Mesothelial cell of epicardium (in vitro differentiated cells): ENCODE data around the gene TRIM71. TPM values are rescaled to one million over a fixed set of nuclear protein-coding genes. Genes with fewer than 3 reads are reported as not detected.

Experiments
- DNase-seq, 2 experiments: peaks; one replicate each; pipeline ENCODE4 v3.0.0; 2021; ENCODE audit warnings: low spot score in 2 of 2; ENCODE audit not compliant: unreplicated experiment in 2 of 2
- H3K27ac Mint-ChIP-seq: 2 replicates; pipeline ENCODE4 v1.8.0; 2021; ENCODE audit warnings: mixed read lengths
- H3K27me3 Mint-ChIP-seq: 2 replicates; pipeline ENCODE4 v1.8.0; 2021; ENCODE audit warnings: low read depth, mixed read lengths
- H3K36me3 Mint-ChIP-seq: 2 replicates; pipeline ENCODE4 v1.8.0; 2021; ENCODE audit warnings: mixed read lengths
- H3K4me1 Mint-ChIP-seq: 2 replicates; pipeline ENCODE4 v1.8.0; 2021; ENCODE audit warnings: mixed read lengths
- H3K4me3 Mint-ChIP-seq: 2 replicates; pipeline ENCODE4 v1.8.0; 2021; ENCODE audit warnings: mild to moderate bottlenecking, moderate library complexity, mixed read lengths
- H3K9me3 Mint-ChIP-seq: 2 replicates; pipeline ENCODE4 v1.8.0; 2021; ENCODE audit warnings: mixed read lengths
- CTCF ChIP-seq: fragments of 200-600 bp; sonication (generic); IDR thresholded peaks from one replicate; pipeline ENCODE4 v1.5.0; 2021; ENCODE audit warnings: antibody characterized with exemption; ENCODE audit not compliant: unreplicated experiment
- total RNA-seq: library from RNA; stranded (reverse); gene quantifications from 3 replicates; pipeline ENCODE4 v1.2.1, GENCODE V29; 2021

The TRIM71 gene
- total RNA-seq, 1 donor from 2014 or later, result 2.7 TPM

GRCh38 chr3:32847528-32847927 lies 29.7 kb downstream of the TRIM71 start:
- peaks cover 70% of the 10 kb centered on the region for H3K4me1 Mint-ChIP-seq
- no peak overlapping the region for H3K4me3 Mint-ChIP-seq
- H3K27me3 Mint-ChIP-seq, result no peaks in the 10 kb centered on the region
- H3K9me3 Mint-ChIP-seq, result peaks cover 3% of the 10 kb centered on the region
- H3K27ac Mint-ChIP-seq, result peak overlapping the region; percentile 60
- no peaks in the 10 kb centered on the region for H3K36me3 Mint-ChIP-seq
- DNase-seq, result no peak
- TF ChIP-seq CTCF, result no peak

GRCh38 chr3:32848215-32848614 lies 30.4 kb downstream of the TRIM71 start:
- H3K4me1 Mint-ChIP-seq, result peaks cover 66% of the 10 kb centered on the region
- TF ChIP-seq CTCF, result no peak
- DNase-seq, result no peak
- no peaks in the 10 kb centered on the region for H3K36me3 Mint-ChIP-seq
- no peak overlapping the region for H3K4me3 Mint-ChIP-seq
- peaks cover 3% of the 10 kb centered on the region for H3K9me3 Mint-ChIP-seq
- H3K27ac Mint-ChIP-seq, result peak overlapping the region; percentile 60
- no peaks in the 10 kb centered on the region for H3K27me3 Mint-ChIP-seq

GRCh38 chr3:32849046-32849445 lies 31.2 kb downstream of the TRIM71 start:
- H3K36me3 Mint-ChIP-seq, result no peaks in the 10 kb centered on the region
- no peak for TF ChIP-seq CTCF
- peaks cover 57% of the 10 kb centered on the region for H3K4me1 Mint-ChIP-seq
- no peak for DNase-seq
- peak overlapping the region; percentile 60 for H3K27ac Mint-ChIP-seq
- H3K9me3 Mint-ChIP-seq, result peaks cover 3% of the 10 kb centered on the region
- no peak overlapping the region for H3K4me3 Mint-ChIP-seq
- H3K27me3 Mint-ChIP-seq, result no peaks in the 10 kb centered on the region

GRCh38 chr3:32850226-32850625 lies 32.4 kb downstream of the TRIM71 start:
- Mint-ChIP-seq H3K4me1 (peaks cover 47% of the 10 kb centered on the region), H3K4me3 (peak overlapping the region; percentile 7), H3K27ac (peak overlapping the region; percentile 27), H3K9me3 (peaks cover 3% of the 10 kb centered on the region), H3K36me3 (no peaks in the 10 kb centered on the region), H3K27me3 (no peaks in the 10 kb centered on the region)
- DNase-seq, result no peak
- TF ChIP-seq CTCF, result no peak

- peak overlapping the region; percentile 7 for H3K4me3 Mint-ChIP-seq
- peaks cover 3% of the 10 kb centered on the region for H3K9me3 Mint-ChIP-seq
- H3K4me1 Mint-ChIP-seq, result peaks cover 45% of the 10 kb centered on the region
- no peak for TF ChIP-seq CTCF
- no peaks in the 10 kb centered on the region for H3K36me3 Mint-ChIP-seq
- no peak for DNase-seq
- no peaks in the 10 kb centered on the region for H3K27me3 Mint-ChIP-seq
- H3K27ac Mint-ChIP-seq, result peak overlapping the region; percentile 71
Observed at GRCh38 chr3:32850636-32851035, 32.8 kb downstream of the TRIM71 start.

GRCh38 chr3:32852146-32852545 lies 34.3 kb downstream of the TRIM71 start:
- no peak for TF ChIP-seq CTCF
- no peaks in the 10 kb centered on the region for H3K9me3 Mint-ChIP-seq
- H3K4me3 Mint-ChIP-seq, result no peak overlapping the region
- DNase-seq, result no peak
- no peaks in the 10 kb centered on the region for H3K36me3 Mint-ChIP-seq
- peaks cover 45% of the 10 kb centered on the region for H3K4me1 Mint-ChIP-seq
- no peaks in the 10 kb centered on the region for H3K27me3 Mint-ChIP-seq
- peak overlapping the region; percentile 71 for H3K27ac Mint-ChIP-seq
